GM12873 (cell line): ENCODE results near the gene KLHL35.
A peak's percentile ranks its signal among the peaks of the same experiment; 100 is the strongest.

Experiments used
- TF ChIP-seq, protein P1 (sequence below): IDR thresholded peaks from 2 replicates; pipeline ENCODE4 v1.5.1; 2012; ENCODE audit warnings: low read depth, mild to moderate bottlenecking, moderate library complexity, low read length, control low read depth; ENCODE audit not compliant: insufficient read depth; ENCODE audit errors: missing control alignments

The KLHL35 gene

DNA sequence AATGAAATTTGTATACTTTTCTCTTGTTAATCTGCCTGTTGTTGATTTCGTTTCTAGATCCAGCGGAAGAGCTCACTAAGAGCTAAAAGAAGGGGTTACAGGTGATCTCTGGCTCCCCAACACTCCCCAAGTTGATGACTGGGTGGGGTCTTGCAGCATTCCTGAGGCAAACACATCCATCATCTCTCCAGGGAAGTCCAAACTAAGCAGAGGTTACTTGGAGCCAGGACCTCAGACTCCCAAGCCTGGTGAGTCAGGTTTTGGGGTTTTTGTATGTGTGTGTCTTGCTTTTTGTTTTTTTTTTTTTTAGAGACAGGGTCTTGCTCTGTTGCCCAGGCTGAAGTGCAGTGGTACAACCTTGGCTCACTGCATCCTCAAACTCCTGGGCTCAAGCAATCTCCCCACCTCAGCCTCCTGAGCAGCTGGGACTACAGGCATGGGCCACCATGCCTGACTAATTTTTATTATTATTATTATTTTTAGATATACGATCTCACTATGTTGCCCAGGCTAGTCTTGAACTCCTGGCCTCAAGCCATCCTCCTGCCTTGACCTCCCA is 45.2 kb downstream of the KLHL35 start:
- TF ChIP-seq, protein P1, sequence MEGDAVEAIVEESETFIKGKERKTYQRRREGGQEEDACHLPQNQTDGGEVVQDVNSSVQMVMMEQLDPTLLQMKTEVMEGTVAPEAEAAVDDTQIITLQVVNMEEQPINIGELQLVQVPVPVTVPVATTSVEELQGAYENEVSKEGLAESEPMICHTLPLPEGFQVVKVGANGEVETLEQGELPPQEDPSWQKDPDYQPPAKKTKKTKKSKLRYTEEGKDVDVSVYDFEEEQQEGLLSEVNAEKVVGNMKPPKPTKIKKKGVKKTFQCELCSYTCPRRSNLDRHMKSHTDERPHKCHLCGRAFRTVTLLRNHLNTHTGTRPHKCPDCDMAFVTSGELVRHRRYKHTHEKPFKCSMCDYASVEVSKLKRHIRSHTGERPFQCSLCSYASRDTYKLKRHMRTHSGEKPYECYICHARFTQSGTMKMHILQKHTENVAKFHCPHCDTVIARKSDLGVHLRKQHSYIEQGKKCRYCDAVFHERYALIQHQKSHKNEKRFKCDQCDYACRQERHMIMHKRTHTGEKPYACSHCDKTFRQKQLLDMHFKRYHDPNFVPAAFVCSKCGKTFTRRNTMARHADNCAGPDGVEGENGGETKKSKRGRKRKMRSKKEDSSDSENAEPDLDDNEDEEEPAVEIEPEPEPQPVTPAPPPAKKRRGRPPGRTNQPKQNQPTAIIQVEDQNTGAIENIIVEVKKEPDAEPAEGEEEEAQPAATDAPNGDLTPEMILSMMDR: no peak

DNA sequence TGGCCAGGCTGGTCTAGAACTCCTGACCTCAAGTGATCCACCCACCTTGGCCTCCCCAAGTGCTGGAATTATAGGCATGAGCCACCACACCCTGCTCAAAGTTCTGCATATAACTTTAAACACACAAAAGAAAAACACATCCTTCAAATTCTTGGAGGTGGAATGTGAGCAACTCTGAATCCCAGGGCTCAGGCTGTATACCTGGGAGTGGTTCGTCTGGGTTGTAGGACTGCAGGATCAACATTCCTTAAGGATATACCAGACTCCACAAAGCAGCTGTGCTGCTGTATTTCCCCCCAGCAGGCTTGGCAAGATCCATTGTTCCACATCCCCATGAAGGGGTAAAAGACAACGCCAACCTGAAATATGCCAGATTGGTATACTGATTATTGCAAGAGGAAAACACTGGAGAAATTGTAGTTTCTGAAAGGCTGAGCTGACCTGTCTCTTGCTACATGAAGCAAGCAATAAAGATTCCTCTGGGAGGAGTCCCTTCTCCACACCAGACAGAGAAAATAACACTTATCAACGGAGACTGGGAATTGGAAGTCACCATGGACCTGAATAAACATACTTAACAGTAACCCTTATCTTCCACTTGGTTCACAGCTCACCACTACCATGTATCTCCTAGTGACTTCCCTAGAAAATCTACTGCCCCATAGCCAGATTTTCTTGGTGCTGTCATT is 45.9 kb downstream of the KLHL35 start:
- TF ChIP-seq, protein P1: no peak

DNA sequence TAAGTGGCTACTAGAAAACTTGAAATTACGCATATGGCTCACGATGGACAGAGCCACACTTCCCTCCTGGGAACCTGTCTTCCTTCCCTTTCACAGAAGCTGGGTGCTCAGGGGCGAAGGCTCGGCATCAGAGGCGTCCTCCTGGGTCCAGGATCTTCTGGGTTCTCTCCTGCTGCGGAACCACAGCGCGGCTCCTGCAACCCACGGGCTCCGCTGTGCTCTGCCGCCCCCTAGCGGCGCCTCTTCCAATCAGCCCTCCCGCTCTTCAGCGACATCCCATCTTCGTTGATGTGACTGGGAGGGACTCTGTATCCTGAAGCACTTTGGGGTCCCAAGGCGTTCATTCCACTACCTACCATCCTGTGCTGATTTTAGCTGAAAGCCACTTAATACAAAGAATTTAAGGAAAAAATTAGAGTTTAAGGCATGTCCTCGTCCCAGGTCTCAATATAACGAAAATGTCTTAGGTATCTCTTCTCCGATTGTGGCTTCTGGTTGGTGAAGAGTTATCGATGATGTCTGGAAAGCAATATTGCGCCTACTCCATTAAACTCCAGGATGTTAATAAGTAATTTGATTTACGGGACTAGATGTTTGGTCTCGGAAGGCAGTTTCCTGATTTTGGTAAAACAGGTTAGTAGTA is 48.4 kb downstream of the KLHL35 start:
- TF ChIP-seq, protein P1: peak; percentile 99

DNA sequence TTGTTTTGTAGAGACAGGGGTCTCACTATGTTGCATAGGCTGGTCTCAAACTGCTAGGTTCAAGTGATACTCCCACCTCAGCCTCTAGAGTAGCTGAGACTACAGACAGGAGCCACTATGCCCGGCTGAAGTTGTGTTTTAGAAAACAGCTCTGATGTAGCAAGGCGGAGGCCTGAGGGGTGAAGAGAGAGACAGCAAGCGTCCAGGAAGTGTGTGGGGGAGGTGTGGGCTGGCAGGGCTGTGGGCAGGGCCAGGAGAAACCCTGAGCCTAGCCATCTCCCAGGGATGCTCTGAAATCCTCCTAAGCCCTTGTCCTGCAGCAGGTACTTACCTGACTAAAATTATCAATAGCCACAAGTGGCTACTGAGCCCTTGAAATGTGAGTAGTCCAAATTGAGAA is 49.8 kb downstream of the KLHL35 start:
- TF ChIP-seq, protein P1: no peak

DNA sequence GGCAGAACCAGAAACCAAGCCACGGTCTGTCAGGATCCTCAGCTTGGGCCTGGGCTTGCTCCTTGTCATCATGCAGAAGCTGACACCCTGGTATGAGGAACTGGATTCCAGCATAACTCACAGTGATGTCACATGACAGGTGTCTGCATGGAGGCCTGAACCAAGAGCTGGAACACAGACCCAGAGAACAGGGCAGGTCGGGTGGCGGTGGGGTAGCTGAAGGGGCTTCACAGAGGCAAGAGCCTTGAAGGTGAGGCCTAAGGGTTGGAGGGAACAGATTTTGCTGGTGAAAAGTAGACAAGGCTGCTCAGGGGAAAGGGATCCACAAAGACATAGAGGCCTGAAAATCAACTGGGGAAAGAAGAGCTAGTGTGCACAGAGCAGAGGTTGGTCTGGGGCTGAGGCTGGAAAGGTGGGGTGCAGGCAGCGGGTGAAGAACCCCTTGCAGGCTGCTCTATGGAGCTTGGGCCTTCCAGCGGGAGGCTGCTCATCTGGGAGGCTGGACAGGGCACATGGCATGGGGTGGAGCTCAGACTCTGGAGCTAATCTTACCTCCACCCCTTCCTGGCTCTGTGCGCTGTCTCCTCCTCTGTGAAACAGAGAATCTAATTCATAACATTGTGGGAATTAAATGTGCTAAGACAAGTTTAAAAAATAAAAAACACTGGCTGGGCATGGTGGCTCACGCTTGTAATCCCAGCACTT is 52.1 kb downstream of the KLHL35 start:
- TF ChIP-seq, protein P1: no peak

DNA sequence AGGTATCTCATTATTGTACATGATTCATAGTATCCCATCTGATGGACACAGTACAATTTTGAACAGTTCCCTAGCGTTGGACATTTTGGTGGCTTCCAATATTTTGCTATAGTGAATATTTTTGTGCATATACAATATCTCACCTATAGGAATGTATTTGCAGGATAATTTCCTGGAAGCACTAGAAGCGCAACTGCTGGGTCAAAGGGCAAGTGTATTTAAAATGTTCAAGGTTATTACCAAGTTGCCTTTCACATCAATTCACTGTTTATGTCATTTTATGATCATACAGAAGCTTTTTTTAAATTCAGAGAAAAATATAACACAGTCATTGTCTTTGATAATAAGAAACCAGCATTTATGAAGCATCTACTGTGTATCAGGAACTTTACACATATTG is 52.8 kb downstream of the KLHL35 start:
- TF ChIP-seq, protein P1: no peak

DNA sequence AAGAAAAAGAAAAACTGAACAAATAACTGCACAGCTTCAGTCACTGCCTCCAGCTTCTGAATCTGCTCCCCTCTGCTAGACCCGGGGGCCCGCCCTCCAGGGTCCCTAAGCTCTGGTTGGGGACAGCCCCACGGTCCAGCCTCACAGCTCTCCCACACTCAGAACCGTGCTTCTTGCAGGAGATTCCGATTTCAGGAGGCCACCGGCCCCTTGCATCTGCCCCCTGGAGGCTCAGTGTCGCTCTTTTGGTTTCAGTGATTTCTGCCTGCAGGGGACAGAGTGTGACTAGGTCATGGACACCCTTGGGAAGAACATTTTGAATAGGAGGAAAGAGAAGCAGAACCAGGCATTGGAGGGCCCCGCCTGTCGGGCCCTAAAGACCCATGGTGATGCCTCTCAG is 56.8 kb downstream of the KLHL35 start:
- TF ChIP-seq, protein P1: no peak
